SU-DHL-6 (cell line): Measurements from ENCODE around the gene NIPAL4.

ENCODE experiments used
- EZH2phosphoT487 ChIP-seq: fragments of 200-600 bp; sonication (generic), shearing (Covaris generic); conservative IDR thresholded peaks from 2 replicates; pipeline ENCODE4 v1.6.1; 2018; ENCODE audit warnings: mild to moderate bottlenecking, antibody characterized with exemption, low read length, moderate library complexity, mixed read lengths
- TF ChIP-seq, protein P1 (sequence below): fragments of 200-600 bp; sonication (generic); IDR thresholded peaks from one replicate; pipeline ENCODE4 v1.5.1; 2017; ENCODE audit warnings: antibody characterized with exemption, mild to moderate bottlenecking, low read length, moderate library complexity; ENCODE audit not compliant: insufficient read depth, poor library complexity, severe bottlenecking

DNA sequence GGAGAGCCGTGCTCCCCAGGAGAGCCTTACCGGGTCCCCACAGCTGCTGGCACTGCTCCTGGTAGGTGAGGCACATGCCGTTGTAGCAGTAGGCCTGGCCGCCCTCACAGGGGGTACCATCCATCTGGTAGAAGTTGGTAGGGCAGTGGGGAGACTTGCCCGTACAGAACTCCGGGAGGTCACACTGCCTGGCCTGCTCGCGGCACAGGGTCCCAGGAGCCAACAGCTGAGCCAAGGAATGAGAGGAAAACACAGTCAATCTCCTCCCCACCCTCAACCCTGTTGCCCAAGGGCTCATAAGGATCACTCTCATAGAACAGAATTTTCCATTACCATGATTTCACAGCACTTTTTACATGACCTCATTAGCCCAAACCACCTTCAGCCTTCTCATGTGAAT is 36.9 kb downstream of the NIPAL4 start:
- TF ChIP-seq, protein P1, sequence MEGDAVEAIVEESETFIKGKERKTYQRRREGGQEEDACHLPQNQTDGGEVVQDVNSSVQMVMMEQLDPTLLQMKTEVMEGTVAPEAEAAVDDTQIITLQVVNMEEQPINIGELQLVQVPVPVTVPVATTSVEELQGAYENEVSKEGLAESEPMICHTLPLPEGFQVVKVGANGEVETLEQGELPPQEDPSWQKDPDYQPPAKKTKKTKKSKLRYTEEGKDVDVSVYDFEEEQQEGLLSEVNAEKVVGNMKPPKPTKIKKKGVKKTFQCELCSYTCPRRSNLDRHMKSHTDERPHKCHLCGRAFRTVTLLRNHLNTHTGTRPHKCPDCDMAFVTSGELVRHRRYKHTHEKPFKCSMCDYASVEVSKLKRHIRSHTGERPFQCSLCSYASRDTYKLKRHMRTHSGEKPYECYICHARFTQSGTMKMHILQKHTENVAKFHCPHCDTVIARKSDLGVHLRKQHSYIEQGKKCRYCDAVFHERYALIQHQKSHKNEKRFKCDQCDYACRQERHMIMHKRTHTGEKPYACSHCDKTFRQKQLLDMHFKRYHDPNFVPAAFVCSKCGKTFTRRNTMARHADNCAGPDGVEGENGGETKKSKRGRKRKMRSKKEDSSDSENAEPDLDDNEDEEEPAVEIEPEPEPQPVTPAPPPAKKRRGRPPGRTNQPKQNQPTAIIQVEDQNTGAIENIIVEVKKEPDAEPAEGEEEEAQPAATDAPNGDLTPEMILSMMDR: no peak
- TF ChIP-seq EZH2phosphoT487: no peak
